ENCODE measurements around the gene CDH5.

CDH5 gene

DNA sequence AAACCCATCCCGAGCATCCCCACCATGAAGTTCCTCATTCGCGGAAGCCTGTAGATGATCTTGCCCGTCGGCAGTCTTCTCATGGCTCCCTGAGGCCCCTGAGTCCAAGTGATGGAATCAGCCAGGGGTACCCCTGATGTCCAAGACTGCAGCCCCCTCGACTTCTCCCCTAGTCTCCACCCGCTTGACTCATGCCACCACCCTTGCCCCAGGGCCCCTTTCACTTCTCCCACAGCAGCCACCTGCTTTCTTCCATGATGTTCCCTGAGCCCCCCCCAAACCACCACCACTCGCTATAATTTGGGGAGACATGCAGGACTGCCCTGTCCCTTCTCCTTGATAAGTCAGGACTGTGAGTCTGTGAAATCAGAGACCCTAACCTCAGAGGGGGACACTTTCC is 72.0 kb downstream of the CDH5 start:
- H3K23ac ChIP-seq (ENCODE audit: low read length) = no peak overlapping the region
- H4K8ac ChIP-seq (ENCODE audit: low read depth, low read length) = no peak overlapping the region
- H3K79me1 ChIP-seq (ENCODE audit: low read length) = no peaks in the 10 kb centered on the region
- no peak overlapping the region for H3K56ac ChIP-seq (ENCODE audit: low read length)
- H3K9ac ChIP-seq (ENCODE audit: low read length) = no peak overlapping the region
- H3K4me2 ChIP-seq (ENCODE audit: low read length) = no peak overlapping the region
- no peaks in the 10 kb centered on the region for H3K27me3 ChIP-seq (ENCODE audit: insufficient read depth, low read length, poor library complexity)
- no peak overlapping the region for H3K18ac ChIP-seq (ENCODE audit: low read length)
- H4K5ac ChIP-seq (ENCODE audit: low read length) = no peak overlapping the region
- H2BK120ac ChIP-seq (ENCODE audit: low read depth, low read length) = no peak overlapping the region
- peaks cover 2% of the 10 kb centered on the region for H3K4me1 ChIP-seq (ENCODE audit: control insufficient read depth, low read depth, low read length)
- no peak overlapping the region for H2BK15ac ChIP-seq (replicated peaks; ENCODE audit: low read depth)
- no peaks in the 10 kb centered on the region for H3K36me3 ChIP-seq (ENCODE audit: control insufficient read depth, insufficient read depth, low read length)
- no peak overlapping the region for H3K4me3 ChIP-seq (ENCODE audit: low read length)
- H2AK5ac ChIP-seq (ENCODE audit: low read length) = no peak overlapping the region
- no peak overlapping the region for H3K27ac ChIP-seq (ENCODE audit: low read depth, low read length)
- no CpG with 5 or more reads among the region's 8 CpGs for WGBS (ENCODE audit: extremely low coverage, insufficient coverage, low lambda C conversion rate)
- H2BK5ac ChIP-seq (ENCODE audit: low read length) = no peak overlapping the region
- H3K79me2 ChIP-seq (ENCODE audit: control insufficient read depth, insufficient read depth, low read length) = no peaks in the 10 kb centered on the region
- DNase-seq = no peak
- H3K4ac ChIP-seq (ENCODE audit: low read depth, low read length) = no peak overlapping the region

DNA sequence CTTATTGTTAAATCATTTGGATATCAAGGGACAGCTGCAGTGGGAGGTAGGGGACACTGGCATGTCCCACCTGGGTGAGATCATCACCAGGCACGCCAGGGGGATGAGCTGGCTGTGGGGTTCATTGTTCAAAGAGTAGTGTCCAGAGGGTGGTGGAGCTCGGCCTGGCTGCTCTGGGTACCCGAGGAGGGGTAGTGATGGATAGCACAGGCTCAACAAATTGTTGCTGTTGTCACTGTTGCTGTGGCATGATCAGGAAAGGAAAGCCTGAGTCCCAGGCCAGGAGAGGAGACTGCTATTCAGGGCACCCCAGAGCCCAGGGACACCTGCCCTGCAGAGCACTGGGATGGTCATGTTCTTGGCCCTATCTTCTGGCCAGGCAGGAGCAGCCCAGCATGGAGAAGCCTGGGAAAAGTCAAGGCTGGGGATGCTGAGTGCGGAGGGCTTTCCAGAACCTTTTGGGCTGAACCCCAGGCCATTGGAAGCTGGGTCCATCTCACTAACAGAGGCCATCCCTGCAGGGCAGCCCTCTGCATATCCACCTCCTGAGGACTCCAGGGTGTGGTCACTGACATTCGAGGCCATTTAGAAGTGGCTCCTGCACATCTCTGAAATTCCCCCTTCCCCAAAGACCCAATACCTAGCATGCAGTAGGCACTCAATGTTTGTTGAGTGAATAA is 72.7 kb downstream of the CDH5 start:
- H3K27me3 ChIP-seq (ENCODE audit: insufficient read depth, low read length, poor library complexity) = no peaks in the 10 kb centered on the region
- DNase-seq = no peak
- H3K4me1 ChIP-seq (ENCODE audit: control insufficient read depth, low read depth, low read length) = peaks cover 2% of the 10 kb centered on the region
- no peak overlapping the region for H3K18ac ChIP-seq (ENCODE audit: low read length)
- H3K23ac ChIP-seq (ENCODE audit: low read length) = no peak overlapping the region
- H2BK5ac ChIP-seq (ENCODE audit: low read length) = no peak overlapping the region
- no peak overlapping the region for H3K4ac ChIP-seq (ENCODE audit: low read depth, low read length)
- WGBS (ENCODE audit: extremely low coverage, insufficient coverage, low lambda C conversion rate) = no CpG with 5 or more reads among the region's 5 CpGs
- H2AK5ac ChIP-seq (ENCODE audit: low read length) = no peak overlapping the region
- no peak overlapping the region for H3K9ac ChIP-seq (ENCODE audit: low read length)
- no peak overlapping the region for H4K8ac ChIP-seq (ENCODE audit: low read depth, low read length)
- no peak overlapping the region for H3K27ac ChIP-seq (ENCODE audit: low read depth, low read length)
- H3K79me2 ChIP-seq (ENCODE audit: control insufficient read depth, insufficient read depth, low read length) = no peaks in the 10 kb centered on the region
- H2BK120ac ChIP-seq (ENCODE audit: low read depth, low read length) = no peak overlapping the region
- H3K36me3 ChIP-seq (ENCODE audit: control insufficient read depth, insufficient read depth, low read length) = no peaks in the 10 kb centered on the region
- no peak overlapping the region for H3K56ac ChIP-seq (ENCODE audit: low read length)
- no peak overlapping the region for H4K5ac ChIP-seq (ENCODE audit: low read length)
- H2BK15ac ChIP-seq (replicated peaks; ENCODE audit: low read depth) = no peak overlapping the region
- H3K4me3 ChIP-seq (ENCODE audit: low read length) = no peak overlapping the region
- H3K79me1 ChIP-seq (ENCODE audit: low read length) = no peaks in the 10 kb centered on the region
- H3K4me2 ChIP-seq (ENCODE audit: low read length) = no peak overlapping the region

DNA sequence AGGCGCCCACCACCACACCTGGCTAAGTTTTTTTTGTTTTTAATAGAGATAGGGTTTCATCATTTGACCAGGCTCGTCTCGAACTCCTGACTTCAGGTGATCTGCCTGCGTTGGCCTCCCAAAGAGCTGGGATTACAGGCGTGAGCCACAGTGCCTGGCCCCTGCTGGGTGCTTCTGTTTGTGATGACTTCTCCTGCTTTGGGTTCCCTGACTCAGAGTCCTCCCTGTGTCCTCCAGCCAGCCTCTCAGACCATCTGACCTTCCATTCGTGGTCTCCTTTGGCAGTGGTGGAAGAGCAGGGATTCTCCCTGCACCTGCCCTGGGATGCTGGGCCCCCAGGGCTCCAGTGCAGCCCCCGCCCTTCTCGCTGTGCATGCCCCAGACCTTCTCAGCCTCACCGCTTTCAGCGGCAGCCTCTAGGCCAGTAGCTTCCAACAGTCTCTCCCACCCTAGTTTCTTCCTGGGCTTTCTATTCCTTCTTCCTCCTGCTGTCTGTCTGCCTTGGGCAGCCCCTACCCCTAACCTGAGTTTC is 73.8 kb downstream of the CDH5 start:
- no peak overlapping the region for H3K18ac ChIP-seq (ENCODE audit: low read length)

DNA sequence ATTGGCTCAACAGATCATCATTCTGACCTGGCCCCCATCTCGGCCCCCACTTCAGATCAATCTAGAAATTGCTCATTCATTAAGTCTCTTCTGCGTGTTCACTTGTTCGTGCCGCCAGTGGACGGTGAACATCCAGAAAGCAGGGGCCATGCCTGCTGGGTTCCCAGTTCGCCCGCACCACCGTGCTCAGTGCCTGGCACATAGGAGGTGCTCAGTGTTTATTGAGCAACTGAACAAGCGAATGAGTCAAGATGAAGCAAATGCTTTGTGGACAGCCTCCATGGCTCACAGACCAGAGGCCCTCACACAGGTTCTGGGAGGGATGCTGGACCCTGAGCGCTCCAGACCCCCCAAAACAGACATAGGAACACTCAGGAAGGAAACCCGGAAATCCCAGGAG is 74.5 kb downstream of the CDH5 start:
- no CpG with 5 or more reads among the region's 11 CpGs for WGBS (ENCODE audit: extremely low coverage, insufficient coverage, low lambda C conversion rate)
- no peak for DNase-seq

More for the DNA sequence above, 73.8 kb downstream of the CDH5 start:
- no peaks in the 10 kb centered on the region for H3K4me1 ChIP-seq (ENCODE audit: control insufficient read depth, low read depth, low read length)
- no peak overlapping the region for H2BK120ac ChIP-seq (ENCODE audit: low read depth, low read length)
- no peak overlapping the region for H3K4ac ChIP-seq (ENCODE audit: low read depth, low read length)
- no peaks in the 10 kb centered on the region for H3K79me2 ChIP-seq (ENCODE audit: control insufficient read depth, insufficient read depth, low read length)
- no peak overlapping the region for H3K9ac ChIP-seq (ENCODE audit: low read length)
- no peak for DNase-seq
- no peak overlapping the region for H2AK5ac ChIP-seq (ENCODE audit: low read length)
- no peak overlapping the region for H3K56ac ChIP-seq (ENCODE audit: low read length)
- no peak overlapping the region for H2BK5ac ChIP-seq (ENCODE audit: low read length)
- WGBS (ENCODE audit: extremely low coverage, insufficient coverage, low lambda C conversion rate) = no CpG with 5 or more reads among the region's 10 CpGs
- H3K4me2 ChIP-seq (ENCODE audit: low read length) = no peak overlapping the region
- H3K36me3 ChIP-seq (ENCODE audit: control insufficient read depth, insufficient read depth, low read length) = no peaks in the 10 kb centered on the region
- no peak overlapping the region for H3K23ac ChIP-seq (ENCODE audit: low read length)
- H3K79me1 ChIP-seq (ENCODE audit: low read length) = no peaks in the 10 kb centered on the region
- H3K27me3 ChIP-seq (ENCODE audit: insufficient read depth, low read length, poor library complexity) = no peaks in the 10 kb centered on the region
- H2BK15ac ChIP-seq (replicated peaks; ENCODE audit: low read depth) = no peak overlapping the region
- no peak overlapping the region for H4K8ac ChIP-seq (ENCODE audit: low read depth, low read length)
- no peak overlapping the region for H3K4me3 ChIP-seq (ENCODE audit: low read length)
- H3K27ac ChIP-seq (ENCODE audit: low read depth, low read length) = no peak overlapping the region
- H4K5ac ChIP-seq (ENCODE audit: low read length) = no peak overlapping the region

DNA sequence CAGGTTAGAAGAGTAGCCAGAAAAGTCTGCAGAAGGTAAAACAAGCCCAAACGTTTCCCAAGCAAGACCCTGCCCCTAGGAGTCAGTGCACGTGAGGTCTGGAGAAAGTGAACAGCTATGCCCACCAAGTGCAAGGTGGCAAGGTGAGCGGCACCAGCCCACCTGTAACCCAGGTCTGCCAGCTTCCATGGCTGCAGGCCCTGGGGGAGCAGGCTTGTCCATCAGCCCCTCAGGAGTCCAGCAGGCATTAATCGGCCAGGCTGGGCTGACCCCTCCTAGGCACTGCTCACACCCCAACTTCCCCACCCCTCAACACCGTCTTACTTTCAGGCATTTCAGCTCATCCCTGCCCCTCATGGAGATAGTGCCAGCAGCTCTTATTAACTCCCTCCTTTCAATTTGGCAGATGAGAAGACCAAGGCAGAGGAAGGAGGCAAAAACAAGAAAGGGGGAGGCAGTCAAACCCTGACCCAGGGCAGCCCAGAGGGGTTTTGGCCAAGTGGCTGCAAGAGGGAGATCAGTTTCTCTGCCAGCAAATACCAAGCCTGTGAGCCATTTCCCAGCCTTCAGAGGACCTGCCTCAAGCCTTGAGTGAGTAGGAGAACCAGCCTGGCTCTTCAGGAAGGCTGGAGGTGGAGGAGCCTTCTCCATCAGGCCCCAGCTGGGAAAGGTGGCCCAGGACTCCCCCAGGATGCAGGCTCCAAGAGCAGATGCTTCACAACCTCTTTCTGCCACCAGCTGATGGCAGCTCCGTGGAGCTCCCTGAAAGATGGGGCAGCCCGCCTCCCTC is 75.3 kb downstream of the CDH5 start:
- no peak for DNase-seq
- Histone ChIP-seq H2BK5ac (ENCODE audit: low read length) (no peak overlapping the region), H2BK120ac (ENCODE audit: low read depth, low read length) (no peak overlapping the region), H3K4me2 (ENCODE audit: low read length) (no peak overlapping the region), H3K4ac (ENCODE audit: low read depth, low read length) (no peak overlapping the region), H4K5ac (ENCODE audit: low read length) (no peak overlapping the region), H3K4me1 (ENCODE audit: control insufficient read depth, low read depth, low read length) (no peaks in the 10 kb centered on the region), H3K23ac (ENCODE audit: low read length) (no peak overlapping the region), H3K27ac (ENCODE audit: low read depth, low read length) (no peak overlapping the region), H3K79me1 (ENCODE audit: low read length) (no peaks in the 10 kb centered on the region), H3K56ac (ENCODE audit: low read length) (no peak overlapping the region), H3K27me3 (ENCODE audit: insufficient read depth, low read length, poor library complexity) (no peaks in the 10 kb centered on the region), H3K18ac (ENCODE audit: low read length) (no peak overlapping the region), H2AK5ac (ENCODE audit: low read length) (no peak overlapping the region), H3K9ac (ENCODE audit: low read length) (no peak overlapping the region), H2BK15ac (replicated peaks; ENCODE audit: low read depth) (no peak overlapping the region), H3K36me3 (ENCODE audit: control insufficient read depth, insufficient read depth, low read length) (no peaks in the 10 kb centered on the region), H3K4me3 (ENCODE audit: low read length) (no peak overlapping the region), H3K79me2 (ENCODE audit: control insufficient read depth, insufficient read depth, low read length) (no peaks in the 10 kb centered on the region), H4K8ac (ENCODE audit: low read depth, low read length) (no peak overlapping the region)
- no CpG with 5 or more reads among the region's 7 CpGs for WGBS (ENCODE audit: extremely low coverage, insufficient coverage, low lambda C conversion rate)

More for the DNA sequence above, 74.5 kb downstream of the CDH5 start:
- no peaks in the 10 kb centered on the region for H3K4me1 ChIP-seq (ENCODE audit: control insufficient read depth, low read depth, low read length)
- no peak overlapping the region for H3K4me3 ChIP-seq (ENCODE audit: low read length)
- no peak overlapping the region for H2BK15ac ChIP-seq (replicated peaks; ENCODE audit: low read depth)
- no peak overlapping the region for H4K5ac ChIP-seq (ENCODE audit: low read length)
- no peaks in the 10 kb centered on the region for H3K36me3 ChIP-seq (ENCODE audit: control insufficient read depth, insufficient read depth, low read length)
- no peak overlapping the region for H3K4ac ChIP-seq (ENCODE audit: low read depth, low read length)
- no peak overlapping the region for H2BK120ac ChIP-seq (ENCODE audit: low read depth, low read length)
- H3K27ac ChIP-seq (ENCODE audit: low read depth, low read length) = no peak overlapping the region
- no peak overlapping the region for H2AK5ac ChIP-seq (ENCODE audit: low read length)
- no peaks in the 10 kb centered on the region for H3K79me1 ChIP-seq (ENCODE audit: low read length)
- H3K18ac ChIP-seq (ENCODE audit: low read length) = no peak overlapping the region
- H3K27me3 ChIP-seq (ENCODE audit: insufficient read depth, low read length, poor library complexity) = no peaks in the 10 kb centered on the region
- H3K9ac ChIP-seq (ENCODE audit: low read length) = no peak overlapping the region
- no peak overlapping the region for H3K23ac ChIP-seq (ENCODE audit: low read length)
- no peak overlapping the region for H4K8ac ChIP-seq (ENCODE audit: low read depth, low read length)
- no peaks in the 10 kb centered on the region for H3K79me2 ChIP-seq (ENCODE audit: control insufficient read depth, insufficient read depth, low read length)
- H3K4me2 ChIP-seq (ENCODE audit: low read length) = no peak overlapping the region
- no peak overlapping the region for H3K56ac ChIP-seq (ENCODE audit: low read length)
- H2BK5ac ChIP-seq (ENCODE audit: low read length) = no peak overlapping the region

Data from mesendoderm (in vitro differentiated cells).